OCI-LY7 (cell line): ENCODE measurements around the gene NMRAL1. TPM values are rescaled to one million over a fixed set of nuclear protein-coding genes. Genes with fewer than 3 reads are reported as not detected.

Experiments used
- BruUV-seq: library from RNA; stranded (reverse); fragments of 400-500 nt; replicated peaks from 2 replicates; lab custom pipeline; 2021; lab: Mats Ljungman, UMichigan
- CTCF ChIA-PET: fragments of 300-600 bp; sonication (Branson Sonifier 250); formaldehyde crosslinking; loops from one replicate; lab custom pipeline; 2022; ENCODE audit warnings: antibody characterized with exemption; ENCODE audit not compliant: unreplicated experiment; lab: Charles Lee
- POLR2A ChIA-PET: fragments of 300-600 bp; sonication (Branson Sonifier 250); formaldehyde crosslinking; loops from one replicate; lab custom pipeline; 2022; ENCODE audit warnings: antibody characterized with exemption; lab: Charles Lee
- DNase-seq: peaks from one replicate; pipeline ENCODE4 v3.0.0-alpha.2; 2015; ENCODE audit warnings: low spot score
- H2AFZ ChIP-seq: fragments of 200-600 bp; sonication (generic), shearing (Covaris generic); 2 replicates; pipeline ENCODE4 v1.6.1; 2014; ENCODE audit warnings: mild to moderate bottlenecking, antibody characterized with exemption, low read length, moderate library complexity
- H3K27ac ChIP-seq: fragments of 200-600 bp; sonication (generic); 2 replicates; pipeline ENCODE4 v1.5.1; 2014; ENCODE audit warnings: mixed run types, low read depth, mild to moderate bottlenecking, moderate library complexity, low read length, inconsistent platforms; ENCODE audit not compliant: poor library complexity, severe bottlenecking
- H3K36me3 ChIP-seq: fragments of 200-600 bp; sonication (generic); 2 replicates; pipeline ENCODE4 v1.6.1; 2014; ENCODE audit warnings: mild to moderate bottlenecking, antibody characterized with exemption, low read length, moderate library complexity, mixed read lengths; ENCODE audit not compliant: insufficient read depth
- H3K4me1 ChIP-seq: fragments of 200-600 bp; sonication (generic); 2 replicates; pipeline ENCODE4 v1.5.1; 2014; ENCODE audit warnings: mild to moderate bottlenecking, low read length; ENCODE audit not compliant: insufficient read depth, poor library complexity, severe bottlenecking
- H3K4me2 ChIP-seq: fragments of 200-600 bp; sonication (generic); 2 replicates; pipeline ENCODE4 v1.6.1; 2014; ENCODE audit warnings: mild to moderate bottlenecking, low read length
- H3K4me3 ChIP-seq: fragments of 200-600 bp; sonication (generic); 2 replicates; pipeline ENCODE4 v1.5.1; 2014; ENCODE audit warnings: mild to moderate bottlenecking, low read depth, low read length; ENCODE audit not compliant: poor library complexity, severe bottlenecking
- H3K79me2 ChIP-seq: fragments of 200-600 bp; sonication (generic); 2 replicates; pipeline ENCODE4 v1.6.1; 2016; ENCODE audit warnings: low read depth, mild to moderate bottlenecking, low read length, moderate library complexity, mixed read lengths; ENCODE audit not compliant: insufficient read depth
- H3K9me2 ChIP-seq: fragments of 200-600 bp; sonication (generic); 2 replicates; pipeline ENCODE4 v1.6.1; 2016; ENCODE audit warnings: mild to moderate bottlenecking, low read length, mixed read lengths; ENCODE audit not compliant: insufficient read depth
- H3K9me3 ChIP-seq: fragments of 200-600 bp; sonication (generic); 2 replicates; pipeline ENCODE4 v1.6.1; 2014; ENCODE audit warnings: mild to moderate bottlenecking, mixed run types, low read length, mixed read lengths
- H4K20me1 ChIP-seq: fragments of 200-600 bp; sonication (generic); 2 replicates; pipeline ENCODE4 v1.6.1; 2014; ENCODE audit warnings: mild to moderate bottlenecking, antibody characterized with exemption, low read length, moderate library complexity, mixed read lengths; ENCODE audit not compliant: insufficient read depth
- EZH2phosphoT487 ChIP-seq: fragments of 200-600 bp; sonication (generic); IDR thresholded peaks from 2 replicates; pipeline ENCODE4 v1.6.1; 2018; ENCODE audit warnings: low read depth, borderline replicate concordance, mild to moderate bottlenecking, mixed run types, antibody characterized with exemption, low read length, moderate library complexity, mixed read lengths
- intact Hi-C: fragments of 100-400 bp; cut with micrococcal nuclease; formaldehyde crosslinking; loops from one replicate; pipeline ENCODE4 v1.10.0; 2022; ENCODE audit not compliant: unreplicated experiment
- total RNA-seq, 2 experiments: library from RNA; depleted of rRNA in 1 of 2; stranded (reverse); fragments of >200 nt in 1 of 2; shearing (Covaris generic) in 1 of 2; gene quantifications; 2 replicates each; pipeline ENCODE4 v1.2.3, GENCODE V29; 2014 to 2022
- TF ChIP-seq, protein P1 (sequence below): fragments of 200-600 bp; sonication (generic); conservative IDR thresholded peaks from 2 replicates; pipeline ENCODE4 v1.5.1; 2014; ENCODE audit warnings: mild to moderate bottlenecking, antibody characterized with exemption, low read length, moderate library complexity, mixed read lengths

NMRAL1 gene
- total RNA-seq, 2 experiments from 2014 or later = 92.8 to 139 TPM

DNA sequence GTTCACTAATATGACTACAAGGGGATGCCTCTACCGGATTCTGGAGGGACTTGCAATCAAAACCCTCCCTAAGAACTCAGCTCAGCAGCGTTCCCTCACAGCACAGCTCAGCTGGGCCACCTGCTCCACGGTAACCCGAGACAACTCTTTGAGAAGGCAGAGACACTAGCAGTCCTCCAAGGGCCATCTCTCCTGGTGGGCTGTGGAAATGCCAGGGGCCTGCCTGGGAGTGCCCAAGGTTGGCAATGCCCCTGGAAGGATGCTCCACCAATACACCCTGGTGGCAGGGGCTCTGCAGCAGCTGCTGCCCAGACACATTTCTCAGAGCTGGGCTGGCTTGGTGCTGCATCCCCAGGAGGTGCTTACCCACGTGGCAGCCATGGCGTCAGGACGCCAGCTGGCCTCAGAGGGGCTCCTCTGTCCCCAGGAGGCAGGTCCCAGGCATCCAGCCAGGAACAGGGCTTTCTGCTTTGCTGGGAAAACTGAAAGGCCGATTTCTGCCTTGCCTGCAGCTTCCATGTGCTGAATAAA lies 47.7 kb upstream of the NMRAL1 start:
- Histone ChIP-seq H3K4me3 (no peak overlapping the region), H3K9me2 (no peaks in the 10 kb centered on the region), H4K20me1 (no peaks in the 10 kb centered on the region), H3K4me2 (no peak overlapping the region), H3K4me1 (peaks cover 6% of the 10 kb centered on the region), H3K27ac (no peak overlapping the region), H3K9me3 (no peaks in the 10 kb centered on the region), H3K36me3 (no peaks in the 10 kb centered on the region; the same call in 1 of the 2 replicates), H3K79me2 (no peaks in the 10 kb centered on the region), H2AFZ (no peak overlapping the region)
- no TSS peak for BruUV-seq
- no peak for DNase-seq
- intact Hi-C loops = no loop called here
- ChIA-PET POLR2A (no interaction called here), CTCF (no interaction called here)
- TF ChIP-seq EZH2phosphoT487 = no peak
- TF ChIP-seq, protein P1, sequence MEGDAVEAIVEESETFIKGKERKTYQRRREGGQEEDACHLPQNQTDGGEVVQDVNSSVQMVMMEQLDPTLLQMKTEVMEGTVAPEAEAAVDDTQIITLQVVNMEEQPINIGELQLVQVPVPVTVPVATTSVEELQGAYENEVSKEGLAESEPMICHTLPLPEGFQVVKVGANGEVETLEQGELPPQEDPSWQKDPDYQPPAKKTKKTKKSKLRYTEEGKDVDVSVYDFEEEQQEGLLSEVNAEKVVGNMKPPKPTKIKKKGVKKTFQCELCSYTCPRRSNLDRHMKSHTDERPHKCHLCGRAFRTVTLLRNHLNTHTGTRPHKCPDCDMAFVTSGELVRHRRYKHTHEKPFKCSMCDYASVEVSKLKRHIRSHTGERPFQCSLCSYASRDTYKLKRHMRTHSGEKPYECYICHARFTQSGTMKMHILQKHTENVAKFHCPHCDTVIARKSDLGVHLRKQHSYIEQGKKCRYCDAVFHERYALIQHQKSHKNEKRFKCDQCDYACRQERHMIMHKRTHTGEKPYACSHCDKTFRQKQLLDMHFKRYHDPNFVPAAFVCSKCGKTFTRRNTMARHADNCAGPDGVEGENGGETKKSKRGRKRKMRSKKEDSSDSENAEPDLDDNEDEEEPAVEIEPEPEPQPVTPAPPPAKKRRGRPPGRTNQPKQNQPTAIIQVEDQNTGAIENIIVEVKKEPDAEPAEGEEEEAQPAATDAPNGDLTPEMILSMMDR = no peak

- intact Hi-C loops = no loop called here
- CTCF ChIA-PET = interaction anchor here (0.6 kb wide), 1 partner anchor 27 kb away, joined by 4 read pairs; no protein-coding TSS in a partner anchor
- POLR2A ChIA-PET = no interaction called here
- no peaks in the 10 kb centered on the region for H3K79me2 ChIP-seq
- no peak overlapping the region for H3K27ac ChIP-seq
- H4K20me1 ChIP-seq = no peaks in the 10 kb centered on the region
- no peak overlapping the region for H2AFZ ChIP-seq
- TF ChIP-seq EZH2phosphoT487 = no peak
- TF ChIP-seq, protein P1 = no peak
- H3K36me3 ChIP-seq = no peaks in the 10 kb centered on the region; the same call in 1 of the 2 replicates
- H3K9me3 ChIP-seq = no peaks in the 10 kb centered on the region
- H3K4me2 ChIP-seq = no peak overlapping the region
- DNase-seq = no peak
- no peaks in the 10 kb centered on the region for H3K4me1 ChIP-seq
- no peak overlapping the region for H3K4me3 ChIP-seq
- BruUV-seq = no TSS peak
- H3K9me2 ChIP-seq = no peaks in the 10 kb centered on the region
Measured at GRCh38 chr16:4520913-4521312, 46.5 kb upstream of the NMRAL1 start.

DNA sequence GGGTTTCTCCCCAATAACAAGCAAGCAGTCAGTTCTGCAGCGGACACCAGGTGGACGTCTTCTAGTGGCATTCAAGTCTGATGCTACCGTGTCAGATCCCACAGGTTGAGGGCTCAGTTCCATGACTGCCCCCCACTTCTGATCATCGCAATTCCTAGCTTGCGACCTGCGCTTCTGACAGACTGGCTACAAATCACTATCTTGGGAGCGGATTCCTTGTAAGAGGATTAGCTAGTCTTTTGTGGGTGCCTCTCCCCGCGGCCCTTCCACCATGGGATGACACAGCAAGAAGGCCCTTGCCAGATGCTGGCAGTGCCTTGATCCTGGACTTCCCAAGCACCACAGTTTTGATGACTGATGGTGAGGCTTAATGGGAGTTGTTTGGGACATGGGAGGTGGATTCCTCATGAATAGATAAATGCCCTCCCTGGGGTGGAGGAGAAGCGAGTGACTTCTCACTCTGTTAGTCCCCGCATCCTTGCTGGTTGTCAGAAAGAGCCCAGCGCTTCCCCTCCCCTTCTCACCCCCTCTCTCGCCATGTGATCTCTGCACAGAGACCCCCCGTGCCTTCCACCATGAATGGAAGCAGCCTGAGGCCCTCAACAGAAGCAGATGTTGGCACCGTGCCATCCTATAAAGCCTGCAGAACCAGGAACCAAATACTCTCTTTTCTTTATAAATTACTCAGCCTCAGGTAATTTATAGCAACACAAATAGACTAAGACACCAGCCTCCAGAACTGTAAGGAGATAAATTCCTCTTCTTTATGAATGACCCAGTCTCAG lies 45.0 kb upstream of the NMRAL1 start:
- H2AFZ ChIP-seq = no peak overlapping the region
- no peak overlapping the region for H3K27ac ChIP-seq
- TF ChIP-seq, protein P1 = no peak
- TF ChIP-seq EZH2phosphoT487 = no peak
- intact Hi-C loops = no loop called here
- H3K79me2 ChIP-seq = no peaks in the 10 kb centered on the region
- no peak overlapping the region for H3K4me2 ChIP-seq
- H3K36me3 ChIP-seq = no peaks in the 10 kb centered on the region; the same call in 1 of the 2 replicates
- no peaks in the 10 kb centered on the region for H3K9me3 ChIP-seq
- H4K20me1 ChIP-seq = no peaks in the 10 kb centered on the region
- no peak for DNase-seq
- peaks cover 9% of the 10 kb centered on the region for H3K4me1 ChIP-seq
- ChIA-PET POLR2A (no interaction called here), CTCF (interaction anchor here (2.0 kb wide), 1 partner anchor 29 kb away, joined by 5 read pairs; no protein-coding TSS in a partner anchor)
- H3K4me3 ChIP-seq = no peak overlapping the region
- no peaks in the 10 kb centered on the region for H3K9me2 ChIP-seq
- no TSS peak for BruUV-seq
